ENCODE measurements around the gene MIPOL1.

DNA sequence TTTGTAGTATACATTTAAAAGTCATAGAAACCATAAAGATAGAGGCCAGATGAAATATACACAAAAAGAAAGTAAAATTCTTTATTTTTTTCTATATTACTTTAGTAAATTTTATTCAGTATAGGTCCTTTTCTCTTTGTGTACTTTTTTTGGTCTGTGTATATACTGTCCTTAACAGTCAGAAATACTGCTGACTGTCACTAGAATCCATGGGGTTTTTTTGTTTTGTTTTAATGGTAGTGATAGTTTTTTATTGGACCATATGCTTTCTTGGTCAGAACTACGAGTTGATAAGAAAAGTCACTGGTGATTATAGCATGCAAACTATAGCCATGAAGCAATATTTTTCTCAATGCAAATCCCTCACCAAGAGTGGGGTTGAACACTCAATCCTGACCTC is 231.9 kb downstream of the MIPOL1 start:
- no peak for TF ChIP-seq POLR2A (IDR thresholded peaks at IDR 0.05)
- TF ChIP-seq POLR2AphosphoS5 (IDR thresholded peaks at IDR 0.05), result no peak
